Glutamatergic neuron (in vitro differentiated cells): Measurements from ENCODE around the gene SH3GL1. TPM values are rescaled to one million over a fixed set of nuclear protein-coding genes. Genes with fewer than 3 reads are reported as not detected.

Source experiments
- DNase-seq: peaks from one replicate; pipeline ENCODE4 v3.0.0; 2022
- H3K27ac Mint-ChIP-seq: one replicate; pipeline ENCODE4 v1.8.0; 2020; ENCODE audit warnings: mild to moderate bottlenecking, mixed read lengths, inconsistent platforms; ENCODE audit not compliant: unreplicated experiment
- H3K27me3 Mint-ChIP-seq: one replicate; pipeline ENCODE4 v1.8.0; 2020; ENCODE audit warnings: mild to moderate bottlenecking, moderate library complexity, mixed read lengths, inconsistent platforms; ENCODE audit not compliant: unreplicated experiment
- H3K36me3 Mint-ChIP-seq: one replicate; pipeline ENCODE4 v1.8.0; 2020; ENCODE audit warnings: mild to moderate bottlenecking, mixed read lengths, inconsistent platforms; ENCODE audit not compliant: unreplicated experiment
- H3K4me1 Mint-ChIP-seq: one replicate; pipeline ENCODE4 v1.8.0; 2020; ENCODE audit warnings: mild to moderate bottlenecking, low read depth, mixed read lengths, inconsistent platforms; ENCODE audit not compliant: unreplicated experiment
- H3K4me3 Mint-ChIP-seq: one replicate; pipeline ENCODE4 v1.8.0; 2020; ENCODE audit warnings: mild to moderate bottlenecking, mixed read lengths, inconsistent platforms; ENCODE audit not compliant: unreplicated experiment
- H3K9me3 Mint-ChIP-seq: one replicate; pipeline ENCODE4 v1.8.0; 2020; ENCODE audit warnings: mild to moderate bottlenecking, moderate library complexity, mixed read lengths, inconsistent platforms; ENCODE audit not compliant: unreplicated experiment
- total RNA-seq: library from RNA; stranded (reverse); fragmentation: NEBNext Ultra II Directional; extraction: Animal tissue kit (Norgen Biotek cat#: 25700); gene quantifications from one replicate; pipeline ENCODE4 v1.2.1, GENCODE V29; 2021; ENCODE audit not compliant: unreplicated experiment
- TF ChIP-seq, protein P1 (sequence below): fragments of 200-600 bp; sonication (generic); IDR thresholded peaks from one replicate; pipeline ENCODE4 v1.5.0; 2021; ENCODE audit not compliant: partially characterized antibody, unreplicated experiment

SH3GL1 gene
- total RNA-seq, 1 donor from 2014 or later: 56.3 TPM

DNA sequence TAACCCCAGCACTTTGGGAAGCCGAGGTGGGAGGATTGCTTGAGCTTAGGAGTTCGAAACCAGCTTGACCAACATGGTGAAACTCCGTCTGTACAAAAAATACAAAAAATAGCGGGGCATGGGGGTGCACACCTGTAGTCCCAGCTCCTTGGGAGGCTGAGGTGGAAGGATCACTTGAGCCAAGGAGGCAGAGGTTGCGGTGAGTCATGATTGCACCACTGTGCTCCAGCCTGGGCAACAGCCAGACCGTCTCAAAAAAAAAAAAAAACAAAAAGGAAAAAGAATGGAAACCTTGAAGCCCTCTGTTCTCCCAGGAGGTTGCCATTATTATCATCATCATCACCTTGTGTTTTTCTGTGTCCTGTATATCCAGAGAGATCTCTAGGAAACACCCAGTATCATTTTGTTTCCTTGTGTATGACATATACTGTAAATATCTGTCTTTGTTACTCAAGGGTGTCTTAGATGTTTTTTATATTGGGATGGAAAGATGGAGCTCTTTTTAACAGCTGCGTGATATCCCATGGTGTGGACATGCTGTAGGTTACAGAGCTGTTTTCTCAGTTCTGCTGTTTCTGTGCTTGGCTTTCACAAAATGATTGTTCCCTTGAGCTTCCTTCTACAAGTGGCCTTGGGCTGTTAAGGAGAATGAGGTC lies 13.9 kb upstream of the SH3GL1 start:
- no peaks in the 10 kb centered on the region for H3K9me3 Mint-ChIP-seq
- TF ChIP-seq, protein P1, sequence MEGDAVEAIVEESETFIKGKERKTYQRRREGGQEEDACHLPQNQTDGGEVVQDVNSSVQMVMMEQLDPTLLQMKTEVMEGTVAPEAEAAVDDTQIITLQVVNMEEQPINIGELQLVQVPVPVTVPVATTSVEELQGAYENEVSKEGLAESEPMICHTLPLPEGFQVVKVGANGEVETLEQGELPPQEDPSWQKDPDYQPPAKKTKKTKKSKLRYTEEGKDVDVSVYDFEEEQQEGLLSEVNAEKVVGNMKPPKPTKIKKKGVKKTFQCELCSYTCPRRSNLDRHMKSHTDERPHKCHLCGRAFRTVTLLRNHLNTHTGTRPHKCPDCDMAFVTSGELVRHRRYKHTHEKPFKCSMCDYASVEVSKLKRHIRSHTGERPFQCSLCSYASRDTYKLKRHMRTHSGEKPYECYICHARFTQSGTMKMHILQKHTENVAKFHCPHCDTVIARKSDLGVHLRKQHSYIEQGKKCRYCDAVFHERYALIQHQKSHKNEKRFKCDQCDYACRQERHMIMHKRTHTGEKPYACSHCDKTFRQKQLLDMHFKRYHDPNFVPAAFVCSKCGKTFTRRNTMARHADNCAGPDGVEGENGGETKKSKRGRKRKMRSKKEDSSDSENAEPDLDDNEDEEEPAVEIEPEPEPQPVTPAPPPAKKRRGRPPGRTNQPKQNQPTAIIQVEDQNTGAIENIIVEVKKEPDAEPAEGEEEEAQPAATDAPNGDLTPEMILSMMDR: no peak
- peaks cover 16% of the 10 kb centered on the region for H3K4me1 Mint-ChIP-seq
- H3K36me3 Mint-ChIP-seq: no peaks in the 10 kb centered on the region
- no peaks in the 10 kb centered on the region for H3K27me3 Mint-ChIP-seq
- no peak for DNase-seq
- no peak overlapping the region for H3K4me3 Mint-ChIP-seq
- peak overlapping the region; percentile 49 for H3K27ac Mint-ChIP-seq

DNA sequence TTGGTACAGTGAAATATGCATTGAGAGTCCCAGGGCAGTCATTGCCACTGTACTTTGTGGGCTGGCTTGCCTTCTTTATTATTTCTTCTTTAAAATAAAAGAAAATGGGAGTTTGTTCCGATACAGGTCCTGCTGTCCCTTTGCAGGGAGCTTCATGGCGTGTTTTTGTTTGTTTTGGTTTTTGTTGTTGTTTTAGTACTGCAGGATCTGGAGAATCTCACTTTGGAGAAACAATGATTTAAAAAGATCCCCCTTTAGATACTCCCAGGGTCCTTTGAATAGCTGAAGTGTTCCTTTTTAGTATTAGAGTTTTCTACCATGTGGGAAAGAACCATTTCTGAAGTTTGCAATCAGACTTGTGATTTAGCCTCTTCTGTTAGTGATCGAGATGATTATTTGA lies 13.2 kb upstream of the SH3GL1 start:
- Mint-ChIP-seq H3K9me3 (no peaks in the 10 kb centered on the region), H3K27ac (no peak overlapping the region), H3K27me3 (peaks cover 3% of the 10 kb centered on the region), H3K36me3 (no peaks in the 10 kb centered on the region), H3K4me3 (no peak overlapping the region), H3K4me1 (peaks cover 21% of the 10 kb centered on the region)
- DNase-seq: no peak
- TF ChIP-seq, protein P1: no peak

DNA sequence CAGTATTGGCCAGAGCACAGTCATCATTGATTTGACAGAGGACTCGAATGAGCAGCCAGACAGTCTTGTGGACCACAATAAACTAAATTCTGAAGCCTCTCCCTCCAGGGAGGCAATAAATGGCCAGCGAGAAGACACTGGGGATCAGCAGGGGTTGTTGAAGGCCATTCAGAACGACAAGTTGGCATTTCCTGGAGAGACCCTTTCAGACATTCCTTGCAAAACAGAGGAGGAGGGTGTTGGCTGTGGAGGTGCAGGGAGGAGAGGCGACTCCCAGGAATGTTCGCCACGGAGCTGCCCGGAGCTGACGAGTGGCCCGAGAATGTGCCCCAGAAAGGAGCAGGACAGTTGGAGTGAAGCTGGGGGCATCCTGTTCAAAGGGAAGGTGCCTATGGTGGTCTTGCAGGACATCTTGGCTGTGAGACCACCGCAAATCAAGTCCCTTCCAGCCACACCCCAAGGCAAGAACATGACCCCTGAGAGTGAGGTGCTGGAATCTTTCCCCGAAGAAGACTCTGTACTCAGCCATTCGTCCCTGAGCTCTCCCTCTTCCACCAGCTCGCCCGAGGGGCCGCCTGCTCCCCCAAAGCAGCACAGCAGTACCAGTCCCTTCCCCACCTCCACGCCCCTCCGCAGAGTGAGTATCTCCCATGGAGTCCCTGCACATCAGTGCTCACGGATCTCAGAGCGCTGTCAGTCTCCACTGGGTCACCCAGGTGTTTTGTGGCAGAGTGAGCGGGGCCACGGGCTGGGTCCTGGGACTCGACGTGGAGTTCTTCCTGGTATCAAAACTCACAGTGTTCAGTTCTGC lies 9.0 kb upstream of the SH3GL1 start:
- Mint-ChIP-seq H3K4me3 (peak overlapping the region; percentile 6), H3K27ac (peak overlapping the region; percentile 43), H3K9me3 (no peaks in the 10 kb centered on the region), H3K36me3 (no peaks in the 10 kb centered on the region), H3K4me1 (peaks cover 9% of the 10 kb centered on the region), H3K27me3 (peaks cover 4% of the 10 kb centered on the region)
- DNase-seq: no peak
- TF ChIP-seq, protein P1: no peak

DNA sequence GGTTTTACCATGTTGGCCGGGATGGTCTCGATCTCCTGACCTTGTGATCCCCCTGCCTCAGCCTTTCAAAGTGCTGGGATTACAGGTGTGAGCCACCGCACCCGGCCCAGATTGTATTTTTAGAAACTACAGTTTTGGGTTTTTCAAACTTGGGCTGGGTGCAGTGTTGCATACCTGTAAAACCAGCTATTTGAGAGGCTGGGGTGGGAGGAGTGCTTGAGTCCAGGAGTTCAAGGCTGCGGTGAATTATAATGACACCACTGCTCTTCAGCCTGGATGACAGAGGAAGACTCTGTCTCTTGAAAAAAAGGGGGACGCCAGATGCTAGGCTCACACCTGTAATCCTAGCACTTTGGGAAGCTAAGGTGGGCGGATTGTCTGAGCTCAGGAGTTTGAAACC lies 6.3 kb upstream of the SH3GL1 start:
- Mint-ChIP-seq H3K27ac (no peak overlapping the region), H3K27me3 (peaks cover 4% of the 10 kb centered on the region), H3K4me3 (no peak overlapping the region), H3K4me1 (peaks cover 11% of the 10 kb centered on the region), H3K9me3 (no peaks in the 10 kb centered on the region), H3K36me3 (no peaks in the 10 kb centered on the region)
- TF ChIP-seq, protein P1: no peak
- no peak for DNase-seq

DNA sequence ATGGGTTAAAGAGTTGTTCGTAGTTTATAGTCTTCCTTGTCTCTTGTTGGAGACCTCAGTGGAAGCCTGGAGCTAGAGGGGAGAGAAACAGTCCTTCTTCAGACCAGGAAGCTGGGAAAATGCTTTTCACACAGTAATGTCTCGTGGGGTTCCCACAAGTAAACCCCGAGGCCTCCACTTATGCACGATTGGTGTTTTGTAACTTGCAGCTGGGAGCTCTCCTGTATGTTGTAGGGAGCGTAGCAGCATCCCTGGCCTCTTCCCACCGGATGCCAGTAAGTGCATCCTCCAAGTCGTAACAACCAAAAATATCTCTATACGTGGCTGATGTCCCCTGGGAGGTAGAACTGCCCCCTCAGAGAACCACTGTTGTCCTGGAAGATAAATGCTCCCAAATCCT lies 5.6 kb upstream of the SH3GL1 start:
- Mint-ChIP-seq H3K4me3 (peak overlapping the region; percentile 28), H3K36me3 (no peaks in the 10 kb centered on the region), H3K27ac (no peak overlapping the region), H3K27me3 (peaks cover 4% of the 10 kb centered on the region), H3K9me3 (no peaks in the 10 kb centered on the region), H3K4me1 (peaks cover 11% of the 10 kb centered on the region)
- TF ChIP-seq, protein P1: no peak
- no peak for DNase-seq
